GM19397 (cell line): ENCODE results near the gene RNF10.
A peak's percentile ranks its signal among the peaks of the same experiment; 100 is the strongest.
"Not testable (repeated sequence)": the region's sequence is repeated elsewhere in the genome, so short reads cannot be mapped to it uniquely, and the experiment has no call there.

Source experiments
- ATAC-seq: cut with Tn5 transposase; IDR thresholded peaks from one replicate; pipeline ENCODE4 v1.9.1; 2021; ENCODE audit warnings: mild to moderate bottlenecking, moderate library complexity; ENCODE audit not compliant: unreplicated experiment

The RNF10 gene

GRCh38 chr12:120522568-120522967 lies 11.6 kb upstream of the RNF10 start:
- ATAC-seq: no peak

GRCh38 chr12:120528861-120529525 lies 5.2 kb upstream of the RNF10 start, which contains the start of gene COQ5:
TSS of gene COQ5 (minus strand) at chr12:120529158. CDS start at chr12:120529141, 17 bp downstream.
- ATAC-seq: peak; percentile 81

GRCh38 chr12:120529641-120530417 lies 4.3 kb upstream of the RNF10 start:
- ATAC-seq: no peak

- ATAC-seq: not testable (repeated sequence)
Observed at GRCh38 chr12:120530418-120530761, 3.8 kb upstream of the RNF10 start.

GRCh38 chr12:120532701-120533238 lies 1.4 kb upstream of the RNF10 start:
- no peak for ATAC-seq

- peak; percentile 46 for ATAC-seq
Observed at GRCh38 chr12:120534703-120535655, 823 bp downstream of the RNF10 start.

GRCh38 chr12:120536064-120536791 lies 2.1 kb downstream of the RNF10 start:
- ATAC-seq: no peak

- ATAC-seq: no peak
Observed at GRCh38 chr12:120537856-120538220, 3.7 kb downstream of the RNF10 start.

GRCh38 chr12:120538281-120539156 lies 4.4 kb downstream of the RNF10 start:
- ATAC-seq: no peak

- ATAC-seq: no peak
Observed at GRCh38 chr12:120539303-120539702, 5.1 kb downstream of the RNF10 start.

- ATAC-seq: no peak
Observed at GRCh38 chr12:120540445-120540844, 6.3 kb downstream of the RNF10 start.

- no peak for ATAC-seq
Observed at GRCh38 chr12:120542166-120542565, 8.0 kb downstream of the RNF10 start.

GRCh38 chr12:120544691-120545090 lies 10.5 kb downstream of the RNF10 start:
- no peak for ATAC-seq

- ATAC-seq: no peak
Observed at GRCh38 chr12:120546050-120546386, 11.9 kb downstream of the RNF10 start.

- no peak for ATAC-seq
Observed at GRCh38 chr12:120554678-120555077, 20.5 kb downstream of the RNF10 start.

GRCh38 chr12:120557589-120557988 lies 23.4 kb downstream of the RNF10 start:
- no peak for ATAC-seq

GRCh38 chr12:120562906-120563305 lies 28.8 kb downstream of the RNF10 start:
- no peak for ATAC-seq

- no peak for ATAC-seq
Observed at GRCh38 chr12:120563495-120563894, 29.3 kb downstream of the RNF10 start.

GRCh38 chr12:120571299-120571698 lies 37.1 kb downstream of the RNF10 start:
- ATAC-seq: no peak

GRCh38 chr12:120573560-120573959 lies 39.4 kb downstream of the RNF10 start:
- ATAC-seq: no peak
